Body of pancreas (tissue), 4 donors: Measurements from ENCODE around the gene LSM10. TPM values are rescaled to one million over a fixed set of nuclear protein-coding genes. Genes with fewer than 3 reads are reported as not detected.

ENCODE experiments used
- ATAC-seq: fragments of 150-250 bp; one replicate; pipeline ENCODE4 v1.9.1; 2016
- DNase-seq, 4 donors: peaks; one replicate each; pipeline ENCODE4 v3.0.0-alpha.2; 2019
- H3K27ac ChIP-seq, 4 donors: fragments of 200-600 bp; sonication (generic); 1 replicate in 3 of 4; 2 replicates in 1 of 4; pipeline versions ENCODE4 v1.5.1 to v1.6.1; 2016 to 2019; ENCODE audit warnings: mild to moderate bottlenecking in 1 of 4, mixed read lengths in 1 of 4, moderate library complexity in 1 of 4
- H3K27me3 ChIP-seq, 2 donors: fragments of 200-600 bp; sonication (generic); one replicate each; pipeline ENCODE4 v1.6.0; 2016; ENCODE audit warnings: mild to moderate bottlenecking in 1 of 2
- H3K36me3 ChIP-seq, 2 donors: fragments of 200-600 bp; sonication (generic); replicated peaks in 1 of 2; 2 replicates each; pipeline ENCODE4 v1.5.1; 2016; ENCODE audit warnings: low read depth in 2 of 2; ENCODE audit not compliant: insufficient read depth in 1 of 2
- H3K4me1 ChIP-seq: fragments of 200-600 bp; sonication (generic); one replicate; pipeline ENCODE4 v1.6.0; 2016
- H3K4me3 ChIP-seq, 2 donors: fragments of 200-600 bp; sonication (generic); 1 replicate in 1 of 2; 2 replicates in 1 of 2; pipeline ENCODE4 v1.5.1; 2016 to 2019
- H3K9me3 ChIP-seq, 3 donors: fragments of 200-600 bp; sonication (generic); 1 replicate in 2 of 3; 2 replicates in 1 of 3; pipeline ENCODE4 v1.5.1; 2016
- POLR2A ChIP-seq, 3 donors: fragments of 450-650 bp; IDR thresholded peaks; one replicate each; pipeline ENCODE4 v1.6.1; 2016; ENCODE audit warnings: antibody characterized with exemption in 3 of 3, mild to moderate bottlenecking in 2 of 3
- WGBS, 2 donors: methylation state at CpG; one replicate each; pipeline ENCODE4 v1.1.5; 2017; 5-methylcytosine and 5-hydroxymethylcytosine counted together
- intact Hi-C: fragments of 100-400 bp; cut with DNase I; formaldehyde crosslinking; loops from one replicate; pipeline ENCODE4 v1.15.1; 2023
- total RNA-seq, 2 donors: library from RNA; depleted of rRNA; stranded (reverse); fragments of >200 nt; gene quantifications; one replicate each; pipeline ENCODE4 v1.1.0, GENCODE V29; 2016
- TF ChIP-seq, protein P1 (sequence below), 7 experiments: fragments of 450-650 bp in 4 of 7; fragments of 200-600 bp in 3 of 7; sonication (generic) in 3 of 7; IDR thresholded peaks; one replicate each; pipeline ENCODE4 v1.5.1; 2016 to 2019; ENCODE audit warnings: antibody characterized with exemption in 7 of 7

Gene LSM10
- total RNA-seq, 2 donors from 2014 or later, result 12.2 to 21.8 TPM

DNA sequence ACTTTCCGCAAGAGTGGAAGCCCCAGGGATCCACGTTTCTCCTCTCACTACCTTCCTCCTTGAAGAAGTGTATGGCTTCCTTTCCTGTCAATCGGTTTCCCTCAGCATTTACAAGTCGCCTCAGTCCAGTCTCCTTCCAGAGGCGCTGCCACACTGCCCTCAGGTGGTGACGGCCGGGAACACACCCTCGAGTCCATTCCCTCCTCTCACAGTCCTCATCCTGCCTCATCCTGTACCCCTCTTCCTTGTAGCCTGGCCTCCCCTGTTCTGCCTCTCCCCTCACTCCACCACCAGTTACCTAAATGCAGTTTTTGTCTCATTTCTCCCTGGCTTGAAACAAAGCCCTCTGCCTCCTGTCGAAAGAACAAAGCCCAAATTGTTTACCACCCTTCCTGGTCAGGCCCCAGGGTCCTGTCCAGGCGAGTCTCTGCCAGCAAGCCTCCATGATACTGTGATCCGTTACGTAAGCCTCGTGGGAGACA is 23.2 kb upstream of the LSM10 start:
- no peaks in the 10 kb centered on the region for H3K27me3 ChIP-seq
- no peaks in the 10 kb centered on the region for H3K36me3 ChIP-seq
- 9 to 12% methylated on average over 13 of the region's 13 CpGs for WGBS, 2 donors
- no peak overlapping the region for H3K4me3 ChIP-seq
- ATAC-seq (peak; percentile 94), DNase-seq (peak; percentile 85 to 89 (median 88))
- H3K4me1 ChIP-seq, result no peaks in the 10 kb centered on the region
- no peaks in the 10 kb centered on the region for H3K9me3 ChIP-seq
- intact Hi-C loops, result no loop called here
- no peak overlapping the region for H3K27ac ChIP-seq
- TF ChIP-seq POLR2A (IDR thresholded peaks at IDR 0.05), result no peak
- TF ChIP-seq, protein P1, sequence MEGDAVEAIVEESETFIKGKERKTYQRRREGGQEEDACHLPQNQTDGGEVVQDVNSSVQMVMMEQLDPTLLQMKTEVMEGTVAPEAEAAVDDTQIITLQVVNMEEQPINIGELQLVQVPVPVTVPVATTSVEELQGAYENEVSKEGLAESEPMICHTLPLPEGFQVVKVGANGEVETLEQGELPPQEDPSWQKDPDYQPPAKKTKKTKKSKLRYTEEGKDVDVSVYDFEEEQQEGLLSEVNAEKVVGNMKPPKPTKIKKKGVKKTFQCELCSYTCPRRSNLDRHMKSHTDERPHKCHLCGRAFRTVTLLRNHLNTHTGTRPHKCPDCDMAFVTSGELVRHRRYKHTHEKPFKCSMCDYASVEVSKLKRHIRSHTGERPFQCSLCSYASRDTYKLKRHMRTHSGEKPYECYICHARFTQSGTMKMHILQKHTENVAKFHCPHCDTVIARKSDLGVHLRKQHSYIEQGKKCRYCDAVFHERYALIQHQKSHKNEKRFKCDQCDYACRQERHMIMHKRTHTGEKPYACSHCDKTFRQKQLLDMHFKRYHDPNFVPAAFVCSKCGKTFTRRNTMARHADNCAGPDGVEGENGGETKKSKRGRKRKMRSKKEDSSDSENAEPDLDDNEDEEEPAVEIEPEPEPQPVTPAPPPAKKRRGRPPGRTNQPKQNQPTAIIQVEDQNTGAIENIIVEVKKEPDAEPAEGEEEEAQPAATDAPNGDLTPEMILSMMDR (IDR thresholded peaks at IDR 0.05), result peak; percentile 72 to 96 (median 90)

DNA sequence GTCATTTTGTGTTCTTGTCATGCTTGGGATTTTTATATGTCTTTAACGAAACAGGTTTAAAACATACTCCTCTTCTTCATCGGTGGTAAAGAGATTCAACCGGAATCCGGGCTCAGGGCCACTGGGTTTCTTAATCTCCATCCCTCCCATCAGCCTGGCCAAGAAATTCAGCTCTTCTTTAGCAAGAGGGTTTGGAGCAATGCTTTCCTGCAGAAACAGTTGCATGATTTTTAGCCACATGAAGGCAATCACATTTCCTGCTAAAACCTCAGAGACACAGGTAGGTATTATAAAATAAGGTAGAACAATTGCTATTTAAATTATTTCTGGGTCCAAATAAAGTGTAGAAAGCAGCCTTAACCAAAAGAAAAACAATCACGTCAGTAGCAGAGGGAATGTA is 22.7 kb upstream of the LSM10 start:
- TF ChIP-seq POLR2A (IDR thresholded peaks at IDR 0.05), result no peak
- TF ChIP-seq, protein P1 (IDR thresholded peaks at IDR 0.05), result no peak
- H3K27ac ChIP-seq, result no peak overlapping the region
- no peak for ATAC-seq
- H3K4me3 ChIP-seq, result no peak overlapping the region
- no peaks in the 10 kb centered on the region for H3K9me3 ChIP-seq
- H3K36me3 ChIP-seq, result no peaks in the 10 kb centered on the region
- intact Hi-C loops, result no loop called here
- no peaks in the 10 kb centered on the region for H3K4me1 ChIP-seq
- 32 to 38% methylated on average over 5 of the region's 5 CpGs for WGBS, 2 donors
- peak in 1 of 4 donors; percentile 10 for DNase-seq
- no peaks in the 10 kb centered on the region for H3K27me3 ChIP-seq

DNA sequence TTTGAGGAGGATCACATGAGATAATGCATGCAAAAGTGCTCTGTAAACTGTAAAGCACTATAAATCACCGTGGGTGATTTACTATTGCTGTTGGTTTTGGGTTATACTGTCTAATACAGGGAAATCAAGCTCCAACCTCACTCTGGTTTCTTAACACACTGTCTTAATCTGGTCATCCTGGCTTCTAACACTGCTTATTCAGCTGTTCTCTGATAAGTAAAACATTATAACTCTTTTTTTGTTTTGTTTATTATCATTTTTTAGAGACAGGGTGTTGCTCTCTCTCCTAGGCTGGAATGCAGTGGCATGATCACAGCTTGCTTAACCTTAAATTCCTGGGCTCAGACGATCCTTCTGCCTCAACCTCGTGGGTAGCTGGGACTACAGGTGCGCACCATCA is 21.9 kb upstream of the LSM10 start:
- Histone ChIP-seq H3K4me1 (no peaks in the 10 kb centered on the region), H3K27me3 (no peaks in the 10 kb centered on the region), H3K9me3 (no peaks in the 10 kb centered on the region), H3K4me3 (no peak overlapping the region), H3K27ac (no peak overlapping the region), H3K36me3 (no peaks in the 10 kb centered on the region)
- 84% methylated on average over 4 of the region's 4 CpGs for WGBS, 2 donors
- intact Hi-C loops, result loop anchor here (10.0 kb wide), 1 partner anchor 325 kb away; no protein-coding TSS in a partner anchor
- no peak for TF ChIP-seq POLR2A (IDR thresholded peaks at IDR 0.05)
- TF ChIP-seq, protein P1 (IDR thresholded peaks at IDR 0.05), result no peak
- DNase-seq (no peak), ATAC-seq (no peak)

DNA sequence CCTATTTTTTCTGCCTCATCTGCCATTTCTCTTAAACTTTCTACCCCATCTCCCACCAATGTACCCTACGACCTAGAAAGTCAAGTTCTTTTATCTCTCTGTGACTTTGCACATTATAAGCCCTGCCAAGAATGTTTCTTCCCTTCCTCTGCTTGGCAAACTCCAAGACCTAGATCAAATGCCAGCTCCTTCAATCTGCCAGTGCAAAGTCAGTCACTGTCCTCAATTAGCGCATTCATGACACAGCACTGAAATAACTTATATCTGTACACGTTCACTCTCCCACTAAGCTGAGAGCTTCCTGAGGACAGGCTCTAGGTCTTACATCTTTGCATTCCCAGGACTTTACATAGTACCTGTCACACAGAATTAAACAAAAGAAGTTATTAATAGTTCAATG is 21.4 kb upstream of the LSM10 start:
- TF ChIP-seq, protein P1 (IDR thresholded peaks at IDR 0.05), result no peak
- no peak for TF ChIP-seq POLR2A (IDR thresholded peaks at IDR 0.05)
- H3K27me3 ChIP-seq, result no peaks in the 10 kb centered on the region
- intact Hi-C loops, result loop anchor here (10.0 kb wide), 1 partner anchor 324 kb away; no protein-coding TSS in a partner anchor
- no peak overlapping the region for H3K27ac ChIP-seq
- no peaks in the 10 kb centered on the region for H3K36me3 ChIP-seq
- no peak overlapping the region for H3K4me3 ChIP-seq
- no peaks in the 10 kb centered on the region for H3K4me1 ChIP-seq
- 70 to 85% methylated on average over 3 of the region's 3 CpGs for WGBS, 2 donors
- no peaks in the 10 kb centered on the region for H3K9me3 ChIP-seq
- ATAC-seq, result no peak
- DNase-seq, result no peak

DNA sequence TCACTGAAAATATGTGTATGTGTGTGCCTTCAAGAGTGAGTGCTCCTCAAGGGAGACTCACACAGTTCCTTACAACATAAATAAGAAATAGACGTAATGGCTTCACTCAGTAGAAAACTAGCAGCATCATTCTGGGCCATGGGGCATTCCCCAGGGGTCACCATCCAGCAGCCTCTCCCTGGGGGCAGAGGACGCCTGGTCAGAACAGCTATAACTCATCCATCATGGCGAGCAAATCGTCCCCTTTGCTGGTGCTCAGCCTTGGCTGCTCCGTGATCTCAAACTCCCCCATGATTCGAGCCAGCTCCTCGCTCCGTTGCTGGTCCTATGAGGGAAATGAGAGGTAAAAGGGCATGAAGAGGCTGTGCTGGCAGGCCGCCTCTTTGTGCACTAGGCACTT is 20.2 kb upstream of the LSM10 start:
- Histone ChIP-seq H3K36me3 (no peaks in the 10 kb centered on the region), H3K4me3 (no peak overlapping the region), H3K27me3 (no peaks in the 10 kb centered on the region), H3K27ac (no peak overlapping the region), H3K4me1 (no peaks in the 10 kb centered on the region), H3K9me3 (no peaks in the 10 kb centered on the region)
- 85 to 90% methylated on average over 8 to 9 of the region's 9 CpGs for WGBS, 2 donors
- intact Hi-C loops, result loop anchor here (10.0 kb wide), 1 partner anchor 323 kb away; no protein-coding TSS in a partner anchor
- ATAC-seq, result no peak
- DNase-seq, result no peak
- TF ChIP-seq, protein P1 (IDR thresholded peaks at IDR 0.05), result no peak
- no peak for TF ChIP-seq POLR2A (IDR thresholded peaks at IDR 0.05)
